HG02973 (cell line): ENCODE data around the gene MRNIP.

Experiments used
- ATAC-seq: cut with Tn5 transposase; IDR thresholded peaks from one replicate; pipeline ENCODE4 v1.9.1; 2021; ENCODE audit warnings: moderate library complexity; ENCODE audit not compliant: unreplicated experiment

Gene MRNIP

GRCh38 chr5:179858586-179859427 is at the start of gene MRNIP:
TSS of gene MRNIP (minus strand) at chr5:179858817. CDS start at chr5:179858796, 21 bp downstream.
- peak; percentile 93 for ATAC-seq

- ATAC-seq, result peak; percentile 89
Observed at GRCh38 chr5:179907556-179908324, 49.1 kb upstream of the MRNIP start, which contains the start of gene TBC1D9B. TSS of gene TBC1D9B (minus strand) at chr5:179907897. CDS start at chr5:179907821, 76 bp downstream.

DNA sequence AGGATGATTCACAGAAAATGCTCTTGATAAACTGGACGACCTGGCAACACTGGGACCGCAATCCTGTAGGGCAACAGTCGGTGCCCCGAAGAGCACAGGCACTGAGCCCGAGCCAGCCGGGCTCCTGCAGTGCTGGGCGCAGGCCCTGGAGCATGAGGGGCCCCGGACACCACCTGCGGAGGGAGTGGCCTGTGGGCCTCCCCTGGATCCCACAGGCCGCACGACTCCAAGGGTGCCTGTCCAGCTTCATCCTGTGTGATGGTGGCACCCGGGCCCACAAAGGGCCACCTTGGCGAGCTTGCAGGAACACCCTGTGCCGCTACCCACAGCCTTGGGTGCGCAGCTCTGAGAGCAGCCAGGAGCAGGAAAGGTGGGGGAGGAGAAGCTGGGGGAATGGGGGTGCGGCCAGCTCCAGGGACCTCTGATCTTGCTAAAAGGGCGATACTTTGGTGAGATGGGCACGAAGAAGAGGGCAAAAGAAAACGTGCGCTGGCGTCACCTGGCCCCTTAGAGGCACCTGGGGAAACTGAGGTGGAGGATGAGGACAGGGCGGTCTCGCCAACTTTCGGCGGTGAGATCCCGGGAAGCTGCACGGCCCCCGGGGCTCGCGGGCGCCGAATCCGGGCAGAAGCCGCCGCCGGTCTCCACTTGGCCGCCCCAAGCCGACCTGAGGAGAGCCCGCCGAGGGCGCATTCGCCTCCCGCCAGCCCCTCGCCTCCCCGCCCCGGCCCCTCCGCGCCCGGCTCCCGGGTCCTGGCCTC is 48.4 kb upstream of the MRNIP start:
- ATAC-seq, result peak; percentile 28

DNA sequence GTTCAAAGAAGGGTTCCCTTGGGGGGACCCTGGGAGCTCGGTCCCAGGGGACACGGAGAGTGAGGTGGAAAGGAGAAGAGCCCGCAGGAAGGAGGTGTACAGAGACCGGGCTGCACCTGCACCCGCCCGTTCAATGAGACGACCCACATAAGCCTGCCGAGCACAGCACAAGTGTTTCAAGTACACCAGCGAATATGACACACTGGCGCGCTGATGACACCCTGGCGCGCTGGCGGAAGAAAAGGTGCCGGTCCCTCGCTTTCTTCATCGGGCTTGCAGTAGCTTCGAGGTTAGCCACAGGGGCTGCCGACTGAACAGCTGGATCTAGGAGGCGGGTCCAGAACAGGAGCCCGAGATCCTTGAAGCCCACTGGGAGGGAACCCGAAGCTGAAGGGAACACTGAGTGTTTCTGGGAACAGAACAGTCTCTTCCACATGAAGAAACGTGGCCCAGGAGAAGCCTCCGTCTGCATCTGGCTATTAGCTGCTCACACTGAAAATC is 47.7 kb upstream of the MRNIP start:
- ATAC-seq, result no peak

DNA sequence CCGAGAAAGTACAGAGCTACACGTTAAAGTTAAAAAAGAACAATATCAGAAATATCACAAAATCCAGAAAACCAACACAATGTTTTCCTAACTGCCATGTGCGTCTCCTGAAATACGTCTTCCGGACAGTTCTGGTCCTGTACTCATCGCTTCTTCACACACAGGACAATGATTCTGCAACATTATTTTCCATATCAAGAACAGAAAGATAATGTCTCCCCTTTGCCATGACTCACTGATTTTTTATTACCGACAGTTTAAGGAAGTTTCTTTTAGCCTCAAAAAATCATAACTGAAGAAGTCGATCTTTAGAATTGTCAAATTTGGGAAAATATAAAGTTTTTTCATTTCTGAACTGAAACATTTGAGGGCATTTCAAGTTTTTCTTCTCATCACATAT is 46.5 kb upstream of the MRNIP start:
- ATAC-seq, result no peak

- no peak for ATAC-seq
Observed at GRCh38 chr5:179904463-179905160, 46.0 kb upstream of the MRNIP start.

DNA sequence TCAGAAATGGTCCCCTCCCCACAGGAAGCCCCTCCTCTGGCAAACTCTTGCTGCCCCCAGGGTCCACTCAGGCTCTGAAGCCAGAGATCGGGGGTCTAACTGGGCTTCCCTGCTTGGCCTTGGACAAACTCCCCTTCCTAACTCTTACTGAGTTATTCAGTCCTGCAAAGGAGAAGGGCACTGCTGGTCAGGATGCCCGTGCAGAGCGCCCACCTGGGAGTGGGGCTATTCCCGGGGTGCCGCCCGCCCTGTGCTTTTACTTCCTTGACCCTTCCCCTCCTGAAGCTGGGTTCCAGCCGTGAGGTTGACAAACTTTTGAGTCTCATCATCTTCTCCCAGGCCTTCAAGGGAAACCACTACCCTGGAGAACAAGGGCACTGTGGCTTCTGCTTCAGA is 44.1 kb upstream of the MRNIP start:
- no peak for ATAC-seq

GRCh38 chr5:179901915-179902762 is 43.5 kb upstream of the MRNIP start:
- ATAC-seq, result no peak

- no peak for ATAC-seq
Observed at GRCh38 chr5:179901462-179901861, 42.8 kb upstream of the MRNIP start.

DNA sequence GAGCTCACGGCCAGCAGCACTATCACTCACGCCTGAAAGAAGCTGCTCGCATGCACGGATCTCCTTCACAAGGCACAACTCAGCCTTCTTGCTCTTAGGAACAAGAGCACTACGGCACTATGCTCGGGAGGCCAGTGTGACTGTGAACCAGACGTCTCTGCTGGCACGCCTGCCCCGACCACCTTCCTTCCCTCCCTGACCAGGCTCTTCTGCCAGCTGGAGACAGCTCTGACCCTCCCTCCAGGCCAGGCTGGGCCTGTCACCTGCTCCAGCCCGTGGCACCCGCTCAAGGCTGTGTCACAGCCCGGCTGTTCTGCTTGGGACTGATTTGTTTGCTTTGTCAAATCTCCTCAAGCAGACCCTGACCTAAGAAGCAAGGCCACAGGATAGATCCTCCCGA is 42.1 kb upstream of the MRNIP start:
- ATAC-seq, result no peak

GRCh38 chr5:179900206-179900605 is 41.6 kb upstream of the MRNIP start:
- no peak for ATAC-seq

DNA sequence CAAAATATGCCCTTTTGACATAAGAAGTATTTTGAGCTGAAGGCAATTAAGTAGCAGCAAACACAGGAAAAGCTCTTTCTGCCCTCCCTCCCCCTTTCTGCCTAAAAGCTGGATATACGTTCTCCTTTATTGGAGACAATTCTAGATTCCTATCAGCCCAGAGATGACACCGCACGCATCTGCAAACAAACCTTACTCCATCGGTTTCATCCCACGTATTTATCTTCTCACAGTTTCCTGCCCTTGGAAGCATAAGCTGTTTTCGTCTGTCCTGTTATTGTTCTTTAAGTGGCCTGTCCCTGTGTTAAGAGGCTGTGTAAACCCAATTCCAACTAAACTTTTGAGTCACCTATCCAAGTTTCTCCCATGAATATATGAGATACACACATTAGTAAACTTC is 37.2 kb upstream of the MRNIP start:
- ATAC-seq, result no peak

GRCh38 chr5:179893958-179894895 is 35.6 kb upstream of the MRNIP start:
- no peak for ATAC-seq

DNA sequence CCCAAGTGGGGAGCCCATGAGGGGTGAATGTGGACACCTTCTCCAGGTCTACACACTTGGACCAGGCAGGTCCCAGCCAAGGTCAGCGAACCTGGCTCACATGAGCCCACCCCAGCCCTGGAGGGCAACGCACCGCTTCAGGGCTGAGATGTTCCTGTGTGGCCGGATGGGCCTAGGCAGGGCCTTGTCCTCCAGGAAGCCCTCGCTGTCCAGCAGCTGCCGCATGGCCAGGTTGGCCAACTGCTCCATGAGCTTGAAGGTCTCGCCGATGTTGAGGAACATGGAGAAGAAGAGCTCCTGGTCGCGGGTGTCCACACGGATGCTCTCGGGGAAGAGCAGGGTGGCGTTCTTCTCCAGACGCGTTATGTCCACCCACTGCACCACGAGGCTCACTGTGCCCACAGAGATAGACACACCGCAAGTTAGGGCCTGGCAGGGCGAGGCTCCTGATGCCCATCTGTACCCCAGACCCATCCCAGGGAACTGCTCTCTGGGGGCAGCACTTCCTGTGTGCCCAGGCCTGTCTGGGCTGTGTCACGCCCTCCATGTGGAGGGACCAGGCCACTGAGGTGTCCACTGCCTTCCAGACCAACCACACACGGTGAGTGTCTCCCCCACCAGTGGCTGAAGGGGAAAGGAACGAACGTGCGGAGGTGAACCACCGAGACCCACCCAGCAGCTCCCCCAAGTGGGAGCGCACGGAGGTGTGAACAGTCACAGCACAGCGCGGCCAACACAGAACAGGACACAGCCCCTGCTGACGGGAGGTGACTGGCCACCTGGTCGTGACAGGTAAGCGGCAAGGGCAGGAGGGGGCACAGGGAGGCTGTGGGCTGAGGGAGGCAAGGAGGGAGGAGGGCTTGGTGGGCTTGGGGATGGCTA is 34.7 kb upstream of the MRNIP start:
- ATAC-seq, result no peak

DNA sequence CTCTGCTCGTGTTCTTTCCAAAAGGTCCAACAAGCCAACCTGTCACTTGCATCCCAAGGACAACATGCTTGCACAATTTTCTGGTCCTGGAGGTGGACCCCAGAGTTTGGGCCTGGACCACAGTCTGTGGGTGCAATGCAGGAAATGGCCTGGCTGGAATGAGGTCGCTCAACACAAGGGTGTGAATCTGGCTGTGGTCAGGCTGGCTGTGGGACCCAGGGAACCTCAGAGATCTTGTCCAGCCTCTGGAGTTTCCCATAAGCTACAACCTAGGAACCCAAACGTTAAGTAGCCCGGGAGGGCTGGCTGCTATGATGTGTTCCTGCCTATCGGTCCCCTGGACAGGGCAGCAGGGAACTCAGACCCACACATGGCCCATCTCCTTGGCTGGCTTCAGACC is 33.6 kb upstream of the MRNIP start:
- ATAC-seq, result no peak

DNA sequence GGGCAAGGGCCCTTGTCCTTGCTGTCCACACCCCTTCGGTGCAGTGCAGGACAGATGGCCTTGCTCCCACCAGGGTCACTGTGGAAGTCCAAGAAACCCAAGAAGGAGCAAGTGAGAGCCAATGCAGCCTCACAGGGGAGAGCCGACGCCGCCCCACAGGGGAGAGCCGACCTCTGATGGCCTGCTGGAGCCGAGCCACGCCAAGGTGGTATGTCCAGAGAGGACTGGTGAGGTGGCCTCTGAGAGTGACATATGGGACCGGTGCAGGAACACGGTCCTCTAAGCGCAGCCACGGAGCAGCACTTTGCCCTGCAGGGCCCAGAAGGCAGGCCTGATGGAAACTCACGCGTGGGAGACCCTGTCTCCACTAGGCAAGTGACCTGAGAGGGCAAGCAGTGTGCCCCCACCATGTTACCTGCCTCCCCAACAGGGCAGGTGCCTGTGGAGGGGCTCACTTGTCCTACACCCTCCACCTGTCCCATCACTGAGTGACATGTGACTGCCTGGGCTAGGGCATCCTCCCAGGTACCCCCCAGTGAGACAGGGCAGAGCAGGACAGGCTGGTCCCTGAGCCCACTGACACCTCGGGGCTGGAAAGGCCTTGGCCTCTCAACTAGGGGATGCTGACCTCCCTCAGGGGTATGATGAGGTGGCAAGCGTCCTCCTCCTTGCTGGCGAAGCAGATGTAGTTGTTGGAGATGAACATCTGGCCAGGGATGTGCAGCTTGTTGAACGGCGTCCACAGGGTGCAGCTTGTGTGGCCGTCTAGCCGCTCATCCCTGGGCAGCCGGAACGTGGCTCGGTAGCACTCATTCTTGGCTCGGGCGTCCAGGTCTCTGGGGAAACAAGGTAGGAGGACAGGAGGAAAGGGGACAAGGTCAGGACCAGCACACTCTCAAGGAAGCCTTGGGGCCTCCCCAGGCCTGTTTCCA is 32.4 kb upstream of the MRNIP start:
- no peak for ATAC-seq
